Neural progenitor cell (in vitro differentiated cells): Measurements from ENCODE around the gene LRRC19. TPM values are rescaled to one million over a fixed set of nuclear protein-coding genes. Genes with fewer than 3 reads are reported as not detected.
A peak's percentile ranks its signal among the peaks of the same experiment; 100 is the strongest.

Source experiments
- DNase-seq: peaks from one replicate; pipeline ENCODE4 v3.0.0-alpha.2; 2016; ENCODE audit warnings: low spot score
- H2AFZ ChIP-seq: fragments of 200-600 bp; sonication (generic); replicated peaks from 2 replicates; pipeline ENCODE4 v1.6.1; 2016; ENCODE audit warnings: antibody characterized with exemption
- H3F3A ChIP-seq: fragments of 200-600 bp; sonication (generic); 2 replicates; pipeline ENCODE4 v1.6.1; 2016; ENCODE audit warnings: antibody characterized with exemption, low read depth
- H3K27ac ChIP-seq: fragments of 200-600 bp; sonication (generic); 2 replicates; pipeline ENCODE4 v1.5.1; 2016; ENCODE audit warnings: mild to moderate bottlenecking
- H3K27me3 ChIP-seq: fragments of 200-600 bp; sonication (generic); 2 replicates; pipeline ENCODE4 v1.6.1; 2016; ENCODE audit warnings: mild to moderate bottlenecking, moderate library complexity
- H3K36me3 ChIP-seq: fragments of 200-600 bp; sonication (generic); 2 replicates; pipeline ENCODE4 v1.5.1; 2016
- H3K4me1 ChIP-seq: fragments of 200-600 bp; sonication (generic); 2 replicates; pipeline ENCODE4 v1.6.1; 2016; ENCODE audit warnings: mixed run types
- H3K4me2 ChIP-seq: fragments of 200-600 bp; sonication (generic); 2 replicates; pipeline ENCODE4 v1.6.1; 2016
- H3K4me3 ChIP-seq: fragments of 200-600 bp; sonication (generic); 2 replicates; pipeline ENCODE4 v1.5.1; 2016
- H3K79me2 ChIP-seq: fragments of 200-600 bp; sonication (generic); 2 replicates; pipeline ENCODE4 v1.6.1; 2016; ENCODE audit warnings: low read depth
- H3K9ac ChIP-seq: fragments of 200-600 bp; sonication (generic); 2 replicates; pipeline ENCODE4 v1.6.1; 2016
- H3K9me3 ChIP-seq: fragments of 200-600 bp; sonication (generic); 2 replicates; pipeline ENCODE4 v1.5.1; 2016; ENCODE audit warnings: low read depth
- H4K20me1 ChIP-seq: fragments of 200-600 bp; sonication (generic); 2 replicates; pipeline ENCODE4 v1.6.1; 2016; ENCODE audit warnings: low read depth
- H3K27ac Mint-ChIP-seq: 3 replicates; pipeline ENCODE4 v1.8.0; 2021; ENCODE audit warnings: mixed read lengths
- H3K27me3 Mint-ChIP-seq: 2 replicates; pipeline ENCODE4 v1.8.0; 2022; ENCODE audit warnings: low read depth, mild to moderate bottlenecking, inconsistent platforms, moderate library complexity, mixed read lengths; ENCODE audit not compliant: insufficient read depth
- H3K36me3 Mint-ChIP-seq: 3 replicates; pipeline ENCODE4 v1.8.0; 2021; ENCODE audit warnings: mixed read lengths
- H3K4me1 Mint-ChIP-seq: 3 replicates; pipeline ENCODE4 v1.8.0; 2021; ENCODE audit warnings: mixed read lengths
- H3K4me3 Mint-ChIP-seq: 3 replicates; pipeline ENCODE4 v1.8.0; 2021; ENCODE audit warnings: mild to moderate bottlenecking, moderate library complexity, mixed read lengths
- H3K9me3 Mint-ChIP-seq: 3 replicates; pipeline ENCODE4 v1.8.0; 2020; ENCODE audit warnings: mixed read lengths
- CTCF ChIP-seq: fragments of 200-600 bp; sonication (generic); IDR thresholded peaks from 2 replicates; pipeline ENCODE4 v1.5.1; 2017; ENCODE audit warnings: antibody characterized with exemption, mild to moderate bottlenecking
- EZH2 ChIP-seq: fragments of 200-600 bp; sonication (generic); IDR thresholded peaks from 2 replicates; pipeline ENCODE4 v1.6.1; 2017; ENCODE audit warnings: antibody characterized with exemption, mild to moderate bottlenecking, moderate library complexity
- EZH2phosphoT487 ChIP-seq: fragments of 200-600 bp; sonication (generic); IDR thresholded peaks from 2 replicates; pipeline ENCODE4 v1.6.1; 2017; ENCODE audit warnings: antibody characterized with exemption
- total RNA-seq: library from RNA; depleted of rRNA; stranded (reverse); fragments of >200 nt; gene quantifications from 2 replicates; pipeline ENCODE4 v1.2.3, GENCODE V29; 2015; ENCODE audit warnings: low replicate concordance

LRRC19 gene
- total RNA-seq, 1 donor from 2014 or later: not detected

GRCh38 chr9:26950521-26950920, 55.0 kb downstream of the LRRC19 start:
- H3K4me3 ChIP-seq: no peak overlapping the region
- Mint-ChIP-seq H3K4me3 (no peak overlapping the region), H3K9me3 (no peaks in the 10 kb centered on the region), H3K27ac (no peak overlapping the region), H3K27me3 (peaks cover 3% of the 10 kb centered on the region), H3K4me1 (peaks cover 18% of the 10 kb centered on the region), H3K36me3 (no peaks in the 10 kb centered on the region)
- no peaks in the 10 kb centered on the region for H4K20me1 ChIP-seq
- H3K27ac ChIP-seq: no peak overlapping the region
- no peak overlapping the region for H3K4me2 ChIP-seq
- DNase-seq: no peak
- no peaks in the 10 kb centered on the region for H3K27me3 ChIP-seq
- H3K36me3 ChIP-seq: no peaks in the 10 kb centered on the region
- H3K9me3 ChIP-seq: no peaks in the 10 kb centered on the region
- H3K9ac ChIP-seq: no peak overlapping the region
- H2AFZ ChIP-seq: no peak overlapping the region
- TF ChIP-seq EZH2 (no peak), CTCF (no peak), EZH2phosphoT487 (no peak)
- peaks cover 20% of the 10 kb centered on the region for H3F3A ChIP-seq
- peaks cover 21% of the 10 kb centered on the region for H3K79me2 ChIP-seq
- peaks cover 14% of the 10 kb centered on the region for H3K4me1 ChIP-seq

GRCh38 chr9:26949637-26950069, 55.8 kb downstream of the LRRC19 start:
- Histone ChIP-seq H3F3A (peaks cover 11% of the 10 kb centered on the region), H3K27ac (no peak overlapping the region), H3K4me3 (no peak overlapping the region), H3K9me3 (no peaks in the 10 kb centered on the region), H3K4me2 (no peak overlapping the region), H3K36me3 (no peaks in the 10 kb centered on the region), H3K9ac (no peak overlapping the region), H3K27me3 (no peaks in the 10 kb centered on the region), H3K79me2 (peaks cover 30% of the 10 kb centered on the region), H2AFZ (no peak overlapping the region), H4K20me1 (no peaks in the 10 kb centered on the region), H3K4me1 (peaks cover 17% of the 10 kb centered on the region)
- no peaks in the 10 kb centered on the region for H3K9me3 Mint-ChIP-seq
- no peak overlapping the region for H3K4me3 Mint-ChIP-seq
- peaks cover 3% of the 10 kb centered on the region for H3K27me3 Mint-ChIP-seq
- TF ChIP-seq EZH2phosphoT487 (no peak), EZH2 (no peak), CTCF (no peak)
- H3K27ac Mint-ChIP-seq: no peak overlapping the region
- no peak for DNase-seq
- H3K4me1 Mint-ChIP-seq: peaks cover 16% of the 10 kb centered on the region
- no peaks in the 10 kb centered on the region for H3K36me3 Mint-ChIP-seq

GRCh38 chr9:26947736-26948135, 57.7 kb downstream of the LRRC19 start:
- Histone ChIP-seq H3K27ac (peak overlapping the region; percentile 99), H3F3A (peaks cover 10% of the 10 kb centered on the region), H3K4me1 (peaks cover 19% of the 10 kb centered on the region), H3K9me3 (no peaks in the 10 kb centered on the region), H3K4me2 (peak overlapping the region; percentile 87), H3K27me3 (no peaks in the 10 kb centered on the region), H3K9ac (peak overlapping the region; percentile 91), H3K79me2 (peaks cover 49% of the 10 kb centered on the region), H3K36me3 (no peaks in the 10 kb centered on the region), H4K20me1 (no peaks in the 10 kb centered on the region), H2AFZ (peak overlapping the region; percentile 95), H3K4me3 (peak overlapping the region; percentile 85)
- H3K9me3 Mint-ChIP-seq: no peaks in the 10 kb centered on the region
- peaks cover 13% of the 10 kb centered on the region for H3K36me3 Mint-ChIP-seq
- peak; percentile 15 for DNase-seq
- peak overlapping the region; percentile 100 for H3K27ac Mint-ChIP-seq
- H3K4me3 Mint-ChIP-seq: peak overlapping the region; percentile 87
- peaks cover 3% of the 10 kb centered on the region for H3K27me3 Mint-ChIP-seq
- peaks cover 16% of the 10 kb centered on the region for H3K4me1 Mint-ChIP-seq
- TF ChIP-seq EZH2 (no peak), EZH2phosphoT487 (no peak)
